Measurements from ENCODE around the gene GPI. TPM values are rescaled to one million over a fixed set of nuclear protein-coding genes. Genes with fewer than 3 reads are reported as not detected.

The GPI gene
- total RNA-seq, 1 donor from 2014 or later = 223 TPM

DNA sequence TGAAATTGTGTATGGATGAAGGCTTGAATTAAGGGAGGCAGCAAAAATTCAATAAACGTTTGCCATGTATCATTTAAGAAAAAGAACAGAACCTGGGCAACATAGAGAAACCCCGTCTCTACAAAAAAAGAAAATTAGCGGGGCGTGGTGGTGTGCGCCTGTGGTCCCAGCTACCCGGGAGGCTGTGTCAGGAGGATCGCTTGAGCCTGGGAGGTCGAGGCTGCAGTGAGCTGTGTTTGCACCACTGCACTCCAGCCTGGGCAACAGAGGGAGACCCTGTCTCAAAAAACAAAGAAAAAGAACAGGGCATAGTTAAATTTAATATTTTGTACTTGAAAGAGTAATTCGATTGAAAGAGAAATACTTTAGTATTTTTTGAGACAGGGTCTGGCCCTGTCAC, 64.6 kb downstream of the GPI start:
- Histone ChIP-seq H3K4me3 (ENCODE audit: low read depth, low read length) (peak overlapping the region; percentile 96), H3K36me3 (ENCODE audit: control insufficient read depth, insufficient read depth, low read length) (peaks cover 3% of the 10 kb centered on the region), H3K27me3 (ENCODE audit: control insufficient read depth, insufficient read depth, low read length) (no peaks in the 10 kb centered on the region)
- TF ChIP-seq, protein P1, sequence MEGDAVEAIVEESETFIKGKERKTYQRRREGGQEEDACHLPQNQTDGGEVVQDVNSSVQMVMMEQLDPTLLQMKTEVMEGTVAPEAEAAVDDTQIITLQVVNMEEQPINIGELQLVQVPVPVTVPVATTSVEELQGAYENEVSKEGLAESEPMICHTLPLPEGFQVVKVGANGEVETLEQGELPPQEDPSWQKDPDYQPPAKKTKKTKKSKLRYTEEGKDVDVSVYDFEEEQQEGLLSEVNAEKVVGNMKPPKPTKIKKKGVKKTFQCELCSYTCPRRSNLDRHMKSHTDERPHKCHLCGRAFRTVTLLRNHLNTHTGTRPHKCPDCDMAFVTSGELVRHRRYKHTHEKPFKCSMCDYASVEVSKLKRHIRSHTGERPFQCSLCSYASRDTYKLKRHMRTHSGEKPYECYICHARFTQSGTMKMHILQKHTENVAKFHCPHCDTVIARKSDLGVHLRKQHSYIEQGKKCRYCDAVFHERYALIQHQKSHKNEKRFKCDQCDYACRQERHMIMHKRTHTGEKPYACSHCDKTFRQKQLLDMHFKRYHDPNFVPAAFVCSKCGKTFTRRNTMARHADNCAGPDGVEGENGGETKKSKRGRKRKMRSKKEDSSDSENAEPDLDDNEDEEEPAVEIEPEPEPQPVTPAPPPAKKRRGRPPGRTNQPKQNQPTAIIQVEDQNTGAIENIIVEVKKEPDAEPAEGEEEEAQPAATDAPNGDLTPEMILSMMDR (IDR thresholded peaks at IDR 0.05; ENCODE audit: insufficient read depth, low read length, poor library complexity, severe bottlenecking) = no peak
- no peak for DNase-seq (ENCODE audit: low read depth)

DNA sequence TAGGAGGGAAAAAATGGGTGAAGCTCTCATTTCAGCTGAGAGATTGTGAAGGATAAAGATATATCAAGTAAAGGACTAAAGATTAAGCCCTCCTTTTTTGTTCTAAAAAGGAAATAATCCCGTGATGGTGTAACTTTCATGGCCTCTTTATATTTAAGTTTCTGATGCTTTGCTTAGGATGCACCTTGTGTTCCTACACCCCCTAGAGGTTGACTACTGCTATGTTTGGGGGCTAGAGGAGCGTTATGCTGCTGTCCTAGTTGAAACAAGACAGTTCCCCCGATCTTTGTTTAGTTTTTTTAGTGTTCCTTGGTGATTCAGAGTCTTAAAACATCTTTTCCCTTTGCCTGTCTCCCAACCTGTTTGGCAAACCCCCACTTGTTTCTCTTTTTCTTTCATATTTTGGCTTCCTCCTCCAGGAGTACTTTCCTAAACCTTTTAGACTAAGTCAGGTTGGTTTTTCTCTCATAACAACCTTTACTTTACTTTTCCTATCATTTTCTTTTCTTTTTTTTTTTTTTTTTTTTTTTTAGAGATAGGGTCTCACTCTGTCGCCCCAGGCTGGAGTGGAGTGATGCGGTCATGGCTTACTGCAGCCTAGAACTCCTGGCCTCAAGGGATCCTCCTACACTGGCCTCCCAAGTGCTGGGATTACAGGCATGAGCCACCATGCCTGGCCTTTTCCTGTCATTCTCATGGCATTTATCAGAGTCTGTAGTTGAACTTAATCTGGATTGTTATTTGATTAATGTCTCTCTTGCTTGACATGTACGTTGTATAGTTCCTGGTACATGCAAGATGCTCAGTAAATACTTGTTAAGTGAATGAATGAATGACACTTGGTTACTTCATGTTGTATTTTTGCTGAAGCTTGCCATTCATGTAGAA, 66.0 kb downstream of the GPI start:
- TF ChIP-seq, protein P1 (IDR thresholded peaks at IDR 0.05; ENCODE audit: insufficient read depth, low read length, poor library complexity, severe bottlenecking) = peak; percentile 79
- peak; percentile 14 for DNase-seq (ENCODE audit: low read depth)
- Histone ChIP-seq H3K36me3 (ENCODE audit: control insufficient read depth, insufficient read depth, low read length) (peaks cover 3% of the 10 kb centered on the region), H3K27me3 (ENCODE audit: control insufficient read depth, insufficient read depth, low read length) (no peaks in the 10 kb centered on the region), H3K4me3 (ENCODE audit: low read depth, low read length) (no peak overlapping the region)

DNA sequence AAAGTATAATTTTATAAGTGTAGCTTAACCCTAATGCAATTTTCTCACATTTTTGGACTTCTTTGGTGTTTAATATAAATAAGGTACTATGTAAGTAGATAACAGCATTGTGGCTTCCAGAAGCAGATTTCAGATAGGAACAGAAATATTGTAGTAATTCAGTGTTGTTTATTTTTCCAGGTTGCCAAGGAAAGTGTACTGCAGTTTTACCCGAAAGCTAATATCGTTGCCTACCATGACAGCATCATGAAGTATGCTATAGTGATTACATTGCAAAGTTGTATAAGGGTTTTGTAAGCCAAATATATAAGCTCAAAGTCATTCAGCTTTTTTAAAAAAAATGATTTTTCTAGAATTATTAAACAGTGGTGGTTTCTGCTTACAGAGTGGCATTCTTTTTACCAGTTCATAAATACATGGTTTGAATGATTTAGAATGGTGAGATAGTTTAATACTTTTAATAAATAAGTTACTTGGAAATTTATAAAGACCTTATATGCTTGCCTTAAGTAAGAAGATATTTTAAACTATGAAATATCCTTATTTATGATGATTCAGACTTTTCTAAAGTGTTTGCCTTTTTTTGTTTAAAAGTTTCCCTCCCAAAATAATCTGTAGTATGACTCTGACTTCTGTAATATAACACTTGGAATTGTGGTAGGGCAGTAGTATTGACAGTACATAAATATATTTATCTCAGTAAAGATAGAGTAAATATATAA, 66.8 kb downstream of the GPI start:
- no peak overlapping the region for H3K4me3 ChIP-seq (ENCODE audit: low read depth, low read length)
- TF ChIP-seq, protein P1 (IDR thresholded peaks at IDR 0.05; ENCODE audit: insufficient read depth, low read length, poor library complexity, severe bottlenecking) = no peak
- H3K36me3 ChIP-seq (ENCODE audit: control insufficient read depth, insufficient read depth, low read length) = peaks cover 3% of the 10 kb centered on the region
- no peak for DNase-seq (ENCODE audit: low read depth)
- H3K27me3 ChIP-seq (ENCODE audit: control insufficient read depth, insufficient read depth, low read length) = no peaks in the 10 kb centered on the region

DNA sequence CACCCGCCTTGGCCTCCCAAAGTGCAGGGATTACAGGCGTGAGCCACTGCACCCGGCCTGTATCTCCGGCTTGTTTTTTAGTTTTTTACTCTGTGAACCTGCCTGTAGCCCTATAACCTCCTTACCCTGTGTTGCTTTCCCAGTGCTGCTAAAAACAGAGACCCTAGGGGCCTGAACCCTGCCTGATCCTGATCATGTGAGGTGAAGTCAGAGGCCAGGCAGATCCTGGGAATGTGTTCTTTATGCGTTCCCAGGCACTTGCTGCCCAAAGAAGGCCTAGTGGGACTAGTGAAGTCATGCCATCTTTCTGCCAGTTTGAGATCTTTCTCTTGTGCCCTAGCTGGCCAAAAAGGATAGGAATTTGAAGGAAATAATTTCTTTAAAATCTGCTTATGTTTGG, 67.8 kb downstream of the GPI start:
- Histone ChIP-seq H3K4me3 (ENCODE audit: low read depth, low read length) (no peak overlapping the region), H3K27me3 (ENCODE audit: control insufficient read depth, insufficient read depth, low read length) (no peaks in the 10 kb centered on the region), H3K36me3 (ENCODE audit: control insufficient read depth, insufficient read depth, low read length) (peaks cover 3% of the 10 kb centered on the region)
- DNase-seq (ENCODE audit: low read depth) = no peak
- TF ChIP-seq, protein P1 (IDR thresholded peaks at IDR 0.05; ENCODE audit: insufficient read depth, low read length, poor library complexity, severe bottlenecking) = no peak

DNA sequence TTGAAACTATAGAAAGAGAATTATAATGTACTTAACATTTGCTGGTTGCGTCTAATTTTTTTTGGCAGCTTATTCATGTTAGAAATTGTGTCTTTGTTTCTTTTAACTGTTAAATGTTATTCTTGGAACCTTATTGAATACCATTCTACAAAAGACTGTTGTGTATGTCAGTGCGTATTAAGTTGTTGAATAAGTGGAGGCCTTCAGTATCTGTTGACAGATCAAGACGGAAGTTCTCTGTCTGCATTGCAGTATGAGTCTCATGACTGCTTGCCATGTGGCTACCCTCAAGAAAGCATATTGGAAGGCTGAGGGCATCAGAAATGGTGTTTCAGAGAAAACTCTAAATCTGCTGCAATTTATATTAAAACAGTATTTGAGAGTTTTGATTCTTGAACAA, 71.7 kb downstream of the GPI start:
- no peak for DNase-seq (ENCODE audit: low read depth)
- no peak overlapping the region for H3K4me3 ChIP-seq (ENCODE audit: low read depth, low read length)
- H3K36me3 ChIP-seq (ENCODE audit: control insufficient read depth, insufficient read depth, low read length) = peaks cover 3% of the 10 kb centered on the region
- no peaks in the 10 kb centered on the region for H3K27me3 ChIP-seq (ENCODE audit: control insufficient read depth, insufficient read depth, low read length)
- TF ChIP-seq, protein P1 (IDR thresholded peaks at IDR 0.05; ENCODE audit: insufficient read depth, low read length, poor library complexity, severe bottlenecking) = no peak
